GM12892 (cell line): Measurements from ENCODE around the gene DHRS3.

Source experiments
- POLR2A ChIP-seq: IDR thresholded peaks from 2 replicates; pipeline ENCODE4 v1.6.1; 2011; ENCODE audit warnings: low read depth, low read length, control low read depth
- POLR2AphosphoS5 ChIP-seq: IDR thresholded peaks from 2 replicates; pipeline ENCODE4 v1.6.1; 2011; ENCODE audit warnings: low read depth, low read length, control low read depth
- TAF1 ChIP-seq: IDR thresholded peaks from 2 replicates; pipeline ENCODE4 v1.6.1; 2011; ENCODE audit warnings: low read depth, mild to moderate bottlenecking, control low read depth, low read length, borderline replicate concordance

GRCh38 chr1:12537906-12538461, 80.0 kb downstream of the DHRS3 start:
- no peak for TF ChIP-seq POLR2A
- no peak for TF ChIP-seq POLR2AphosphoS5
- TF ChIP-seq TAF1, result no peak
